Peyer's patch (tissue), 4 donors: ENCODE data around the gene CHST9. TPM values are rescaled to one million over a fixed set of nuclear protein-coding genes. Genes with fewer than 3 reads are reported as not detected.

Experiments used
- DNase-seq, 3 donors: peaks; one replicate each; pipeline ENCODE4 v3.0.0-alpha.2; 2017 to 2019
- H3K27ac ChIP-seq, 4 donors: fragments of 200-600 bp; sonication (generic); one replicate each; pipeline ENCODE4 v1.5.1; 2016 to 2019
- H3K27me3 ChIP-seq, 2 donors: fragments of 200-600 bp; sonication (generic); one replicate each; pipeline ENCODE4 v1.5.1; 2019
- H3K36me3 ChIP-seq, 3 donors: fragments of 200-600 bp; sonication (generic); one replicate each; pipeline ENCODE4 v1.5.1; 2016 to 2019
- H3K4me1 ChIP-seq, 4 donors: fragments of 200-600 bp; sonication (generic); one replicate each; pipeline ENCODE4 v1.5.1; 2016 to 2019
- H3K4me3 ChIP-seq, 4 donors: fragments of 200-600 bp; sonication (generic); 1 replicate in 3 of 4; 2 replicates in 1 of 4; pipeline ENCODE4 v1.5.1; 2016 to 2019; ENCODE audit warnings: mild to moderate bottlenecking in 1 of 4
- H3K9me3 ChIP-seq, 4 donors: fragments of 200-600 bp; sonication (generic); one replicate each; pipeline ENCODE4 v1.5.1; 2016 to 2019; ENCODE audit warnings: mild to moderate bottlenecking in 1 of 4
- POLR2A ChIP-seq, 2 donors: fragments of 450-650 bp; IDR thresholded peaks; one replicate each; pipeline ENCODE4 v1.5.1; 2017; ENCODE audit warnings: antibody characterized with exemption in 2 of 2, mild to moderate bottlenecking in 2 of 2, moderate library complexity in 2 of 2
- total RNA-seq, 4 donors: library from RNA; depleted of rRNA; stranded (reverse); fragments of >200 nt; gene quantifications; one replicate each; pipeline ENCODE4 v1.1.0, GENCODE V29; 2016
- TF ChIP-seq, protein P1 (sequence below), 6 experiments: fragments of 450-650 bp in 4 of 6; fragments of 200-600 bp in 2 of 6; sonication (generic) in 1 of 6; IDR thresholded peaks; one replicate each; pipeline ENCODE4 v1.5.1; 2017 to 2019; ENCODE audit warnings: antibody characterized with exemption in 6 of 6, mild to moderate bottlenecking in 3 of 6, moderate library complexity in 1 of 6

Gene CHST9
- total RNA-seq, 4 donors from 2014 or later, result 0.27 to 0.95 TPM; not detected in 2

GRCh38 chr18:27121108-27121507, 64.0 kb downstream of the CHST9 start:
- DNase-seq, result no peak
- no peaks in the 10 kb centered on the region for H3K4me1 ChIP-seq
- H3K4me3 ChIP-seq, result no peak overlapping the region
- no peaks in the 10 kb centered on the region for H3K9me3 ChIP-seq
- no peaks in the 10 kb centered on the region for H3K36me3 ChIP-seq
- no peak for TF ChIP-seq POLR2A (IDR thresholded peaks at IDR 0.05)
- TF ChIP-seq, protein P1, sequence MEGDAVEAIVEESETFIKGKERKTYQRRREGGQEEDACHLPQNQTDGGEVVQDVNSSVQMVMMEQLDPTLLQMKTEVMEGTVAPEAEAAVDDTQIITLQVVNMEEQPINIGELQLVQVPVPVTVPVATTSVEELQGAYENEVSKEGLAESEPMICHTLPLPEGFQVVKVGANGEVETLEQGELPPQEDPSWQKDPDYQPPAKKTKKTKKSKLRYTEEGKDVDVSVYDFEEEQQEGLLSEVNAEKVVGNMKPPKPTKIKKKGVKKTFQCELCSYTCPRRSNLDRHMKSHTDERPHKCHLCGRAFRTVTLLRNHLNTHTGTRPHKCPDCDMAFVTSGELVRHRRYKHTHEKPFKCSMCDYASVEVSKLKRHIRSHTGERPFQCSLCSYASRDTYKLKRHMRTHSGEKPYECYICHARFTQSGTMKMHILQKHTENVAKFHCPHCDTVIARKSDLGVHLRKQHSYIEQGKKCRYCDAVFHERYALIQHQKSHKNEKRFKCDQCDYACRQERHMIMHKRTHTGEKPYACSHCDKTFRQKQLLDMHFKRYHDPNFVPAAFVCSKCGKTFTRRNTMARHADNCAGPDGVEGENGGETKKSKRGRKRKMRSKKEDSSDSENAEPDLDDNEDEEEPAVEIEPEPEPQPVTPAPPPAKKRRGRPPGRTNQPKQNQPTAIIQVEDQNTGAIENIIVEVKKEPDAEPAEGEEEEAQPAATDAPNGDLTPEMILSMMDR (IDR thresholded peaks at IDR 0.05), result no peak
- H3K27ac ChIP-seq, result no peak overlapping the region
- H3K27me3 ChIP-seq, result no peaks in the 10 kb centered on the region

GRCh38 chr18:27120246-27120645, 64.9 kb downstream of the CHST9 start:
- no peak for DNase-seq
- Histone ChIP-seq H3K9me3 (no peaks in the 10 kb centered on the region), H3K36me3 (no peaks in the 10 kb centered on the region), H3K4me3 (no peak overlapping the region), H3K27ac (no peak overlapping the region), H3K27me3 (no peaks in the 10 kb centered on the region), H3K4me1 (no peaks in the 10 kb centered on the region)
- TF ChIP-seq POLR2A (IDR thresholded peaks at IDR 0.05), result no peak
- TF ChIP-seq, protein P1 (IDR thresholded peaks at IDR 0.05), result no peak

DNA sequence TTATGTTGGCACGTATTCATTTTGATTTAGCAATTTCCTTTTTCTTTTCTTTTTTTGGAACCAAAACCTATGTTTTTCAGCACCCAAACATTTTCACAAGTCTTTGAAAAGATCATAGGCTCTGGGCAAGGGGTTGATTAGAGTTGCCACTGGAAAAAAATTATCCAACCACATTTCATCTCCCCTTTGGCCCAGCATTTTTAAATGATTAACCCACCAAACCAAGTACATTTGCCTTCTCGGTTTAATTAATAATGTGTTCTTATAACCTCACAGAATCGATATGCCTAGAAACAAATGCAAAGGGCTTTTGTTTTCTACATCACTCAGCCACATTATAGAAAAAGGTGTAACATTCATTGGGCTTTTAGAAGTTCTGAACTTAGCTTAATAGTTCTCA, 66.1 kb downstream of the CHST9 start:
- H3K4me3 ChIP-seq, result no peak overlapping the region
- H3K27ac ChIP-seq, result no peak overlapping the region
- H3K27me3 ChIP-seq, result no peaks in the 10 kb centered on the region
- no peaks in the 10 kb centered on the region for H3K36me3 ChIP-seq
- H3K4me1 ChIP-seq, result no peaks in the 10 kb centered on the region
- no peak for DNase-seq
- H3K9me3 ChIP-seq, result no peaks in the 10 kb centered on the region
- TF ChIP-seq, protein P1 (IDR thresholded peaks at IDR 0.05), result no peak
- no peak for TF ChIP-seq POLR2A (IDR thresholded peaks at IDR 0.05)

DNA sequence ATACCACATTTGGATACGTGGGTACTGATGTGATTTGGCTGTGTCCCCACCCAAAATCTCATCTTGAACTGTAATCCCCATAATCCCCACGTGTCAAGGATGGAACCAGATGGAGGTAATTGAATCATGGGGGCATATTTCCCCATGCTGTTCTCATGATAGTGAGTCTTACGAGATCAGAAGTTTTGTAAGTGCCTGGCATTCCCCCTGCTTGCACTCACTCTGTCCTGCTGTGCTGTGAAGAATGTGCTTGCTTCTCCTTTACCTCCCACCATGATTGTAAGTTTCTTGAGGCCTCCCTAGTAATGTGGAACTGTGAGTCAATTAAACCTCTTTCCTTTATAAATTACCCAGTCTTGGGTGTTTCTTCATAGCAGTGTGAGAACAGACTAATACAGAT, 70.3 kb downstream of the CHST9 start:
- Histone ChIP-seq H3K4me3 (no peak overlapping the region), H3K36me3 (no peaks in the 10 kb centered on the region), H3K4me1 (no peaks in the 10 kb centered on the region), H3K9me3 (no peaks in the 10 kb centered on the region), H3K27ac (no peak overlapping the region), H3K27me3 (no peaks in the 10 kb centered on the region)
- no peak for DNase-seq
- no peak for TF ChIP-seq POLR2A (IDR thresholded peaks at IDR 0.05)
- TF ChIP-seq, protein P1 (IDR thresholded peaks at IDR 0.05), result no peak

DNA sequence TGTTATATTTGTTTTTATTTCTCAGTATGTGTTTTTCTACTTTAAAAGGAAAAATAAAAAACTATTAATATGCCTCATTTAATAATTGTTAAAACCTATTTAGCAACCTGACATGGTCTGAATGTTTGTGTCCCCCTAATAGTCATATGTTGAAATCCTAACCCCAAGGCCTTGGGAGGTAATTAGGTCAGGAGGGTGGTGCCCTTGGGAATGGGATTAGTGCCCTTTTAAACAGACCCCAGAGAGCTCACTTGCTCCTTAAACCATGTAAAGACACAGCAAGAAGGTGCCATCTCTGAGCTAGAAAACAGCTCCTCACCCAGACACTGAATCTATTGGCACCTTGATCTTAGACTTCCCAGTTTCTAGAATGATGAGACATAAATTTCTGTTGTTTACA, 71.8 kb downstream of the CHST9 start:
- no peaks in the 10 kb centered on the region for H3K27me3 ChIP-seq
- TF ChIP-seq, protein P1 (IDR thresholded peaks at IDR 0.05), result no peak
- TF ChIP-seq POLR2A (IDR thresholded peaks at IDR 0.05), result no peak
- no peak overlapping the region for H3K27ac ChIP-seq
- H3K4me1 ChIP-seq, result no peaks in the 10 kb centered on the region
- no peak for DNase-seq
- H3K4me3 ChIP-seq, result no peak overlapping the region
- H3K9me3 ChIP-seq, result no peaks in the 10 kb centered on the region
- no peaks in the 10 kb centered on the region for H3K36me3 ChIP-seq

DNA sequence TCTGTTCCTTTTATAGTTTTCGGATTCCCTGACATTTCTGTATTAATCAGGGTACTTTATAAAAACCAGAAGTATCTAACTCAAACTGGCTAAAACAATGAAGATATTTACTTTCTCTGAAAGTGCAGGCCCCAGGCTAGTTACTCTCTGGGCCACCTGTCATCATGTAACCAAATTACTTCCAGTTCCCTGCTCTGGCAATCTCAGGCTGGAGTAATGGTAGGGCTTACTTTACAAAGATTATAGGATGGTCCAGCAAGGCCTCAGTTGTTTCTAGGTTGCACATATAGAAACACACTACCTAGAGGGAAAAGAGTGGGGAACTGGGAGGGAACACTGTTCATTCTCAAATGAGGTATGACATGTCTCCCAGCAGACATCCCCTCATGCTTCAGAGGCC, 74.8 kb downstream of the CHST9 start:
- TF ChIP-seq, protein P1 (IDR thresholded peaks at IDR 0.05), result no peak
- no peak for TF ChIP-seq POLR2A (IDR thresholded peaks at IDR 0.05)
- Histone ChIP-seq H3K27ac (no peak overlapping the region), H3K9me3 (no peaks in the 10 kb centered on the region), H3K36me3 (no peaks in the 10 kb centered on the region), H3K27me3 (no peaks in the 10 kb centered on the region), H3K4me1 (no peaks in the 10 kb centered on the region), H3K4me3 (no peak overlapping the region)
- DNase-seq, result no peak
